Measurements from ENCODE around the gene EGFLAM.

EGFLAM gene

DNA sequence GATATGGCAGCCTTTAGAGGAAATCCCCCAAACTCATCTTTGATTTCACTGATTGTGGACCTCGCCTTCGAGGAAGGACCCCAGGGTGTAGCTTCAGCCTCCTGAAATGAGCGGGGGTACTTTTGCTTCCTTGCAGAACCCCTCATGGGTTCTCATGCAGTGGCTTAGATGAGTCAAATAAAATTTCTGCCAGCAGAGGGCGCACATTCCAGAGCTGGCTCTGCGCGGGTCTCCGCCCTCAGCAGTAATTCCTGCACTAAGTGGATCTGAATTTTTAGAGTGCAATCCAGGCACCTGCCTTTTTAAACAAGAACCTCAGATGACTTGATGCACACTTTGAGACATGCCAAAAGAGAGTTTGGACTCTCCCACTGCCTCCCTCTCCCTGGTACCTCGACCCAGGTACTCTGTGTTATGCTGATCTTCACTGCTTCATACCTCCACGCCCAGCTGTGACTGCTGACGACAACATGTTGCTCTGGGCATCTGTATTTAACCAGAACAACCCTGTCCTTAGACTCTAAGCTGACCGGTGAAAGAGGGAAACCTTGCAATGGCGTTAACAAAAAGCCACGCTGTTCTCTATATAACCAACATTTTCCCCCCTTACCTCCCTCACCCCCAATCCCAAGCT, 7.3 kb downstream of the EGFLAM start:
- in situ Hi-C loops (cut with MboI; ENCODE audit: low sequenced_read_pairs): no loop called here

DNA sequence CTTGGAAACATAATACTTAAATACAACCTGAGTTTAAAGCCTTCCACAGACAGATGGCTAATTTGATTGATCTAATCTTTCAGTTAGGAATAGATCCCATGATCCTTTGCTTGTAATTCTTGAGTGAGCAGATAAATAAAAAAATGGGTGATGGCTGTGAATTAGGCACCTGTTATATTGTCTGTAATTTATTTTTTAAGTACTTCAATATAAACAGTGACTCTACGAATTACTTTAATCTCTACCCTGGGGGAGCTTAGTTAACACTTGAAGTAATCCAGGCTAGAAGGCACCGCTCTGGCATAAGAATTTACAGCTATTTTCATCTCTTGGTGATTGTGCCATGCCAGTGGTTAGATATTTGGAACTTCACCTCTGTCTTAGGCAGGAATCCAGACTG, 9.0 kb downstream of the EGFLAM start:
- in situ Hi-C loops (cut with MboI; ENCODE audit: low sequenced_read_pairs): no loop called here

DNA sequence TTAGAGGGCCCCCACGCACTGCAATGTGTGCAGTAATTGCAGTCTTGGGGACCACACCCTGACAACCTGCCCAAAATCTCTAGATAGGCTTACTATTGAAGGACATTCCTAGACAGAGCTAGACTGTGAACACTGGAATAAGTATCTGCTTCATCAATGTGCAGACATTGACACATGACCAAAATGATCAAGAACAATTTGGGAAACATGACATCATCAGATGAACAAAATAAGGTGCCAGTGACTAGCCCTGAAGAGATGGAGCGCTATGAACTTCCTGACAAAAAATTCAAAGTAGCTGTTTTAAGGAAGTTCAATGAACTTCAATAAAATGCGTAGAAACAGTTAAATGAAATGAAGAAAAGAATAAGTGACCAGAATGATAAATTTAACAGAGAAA, 15.3 kb downstream of the EGFLAM start:
- in situ Hi-C loops (cut with MboI; ENCODE audit: low sequenced_read_pairs): no loop called here

DNA sequence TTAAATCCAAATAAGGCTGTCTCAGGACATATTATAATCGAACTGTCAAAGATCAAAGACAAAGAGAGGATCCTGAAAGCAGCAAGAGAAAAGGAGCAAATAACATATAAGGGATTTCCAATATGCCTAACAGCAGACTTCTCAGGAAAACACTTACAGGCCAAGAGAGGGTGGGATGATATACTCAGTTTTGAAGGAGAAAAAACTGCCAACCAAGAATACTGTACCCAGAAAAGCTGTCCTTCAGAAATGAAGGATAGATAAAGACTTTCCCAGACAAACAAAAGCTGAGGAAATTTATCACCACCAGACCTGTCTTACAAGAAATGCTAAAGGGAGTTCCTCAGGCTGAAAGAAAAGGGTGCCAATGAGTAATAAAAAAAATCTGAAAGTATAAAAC, 16.0 kb downstream of the EGFLAM start:
- in situ Hi-C loops (cut with MboI; ENCODE audit: low sequenced_read_pairs): no loop called here

- in situ Hi-C loops (cut with MboI; ENCODE audit: low sequenced_read_pairs): no loop called here
Measured at GRCh38 chr5:38284384-38284783, 26.0 kb downstream of the EGFLAM start.

DNA sequence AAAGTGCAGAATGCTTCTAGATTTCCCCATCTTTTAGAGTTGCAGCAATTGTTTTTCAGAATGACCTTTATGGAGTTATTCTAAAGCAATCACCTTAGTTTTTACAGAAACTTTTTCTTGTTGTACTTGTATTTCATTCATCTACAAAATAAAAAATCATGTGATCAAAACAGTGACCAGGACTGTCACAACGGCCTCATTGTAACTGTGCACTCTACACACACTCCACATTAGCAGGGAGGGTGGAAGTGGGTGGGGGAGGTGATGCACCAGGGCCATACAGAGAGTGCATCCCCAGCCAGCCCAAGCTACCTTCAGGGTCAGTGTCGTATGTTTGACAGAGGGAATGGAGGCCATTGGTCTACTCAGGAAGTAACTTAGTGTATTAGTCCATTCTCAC, 26.9 kb downstream of the EGFLAM start:
- in situ Hi-C loops (cut with MboI; ENCODE audit: low sequenced_read_pairs): no loop called here

- in situ Hi-C loops (cut with MboI; ENCODE audit: low sequenced_read_pairs): no loop called here
Measured at GRCh38 chr5:38286002-38286401, 27.6 kb downstream of the EGFLAM start.

GRCh38 chr5:38287124-38287523, 28.8 kb downstream of the EGFLAM start:
- in situ Hi-C loops (cut with MboI; ENCODE audit: low sequenced_read_pairs): no loop called here

- in situ Hi-C loops (cut with MboI; ENCODE audit: low sequenced_read_pairs): no loop called here
Measured at GRCh38 chr5:38289457-38289856, 31.1 kb downstream of the EGFLAM start.

DNA sequence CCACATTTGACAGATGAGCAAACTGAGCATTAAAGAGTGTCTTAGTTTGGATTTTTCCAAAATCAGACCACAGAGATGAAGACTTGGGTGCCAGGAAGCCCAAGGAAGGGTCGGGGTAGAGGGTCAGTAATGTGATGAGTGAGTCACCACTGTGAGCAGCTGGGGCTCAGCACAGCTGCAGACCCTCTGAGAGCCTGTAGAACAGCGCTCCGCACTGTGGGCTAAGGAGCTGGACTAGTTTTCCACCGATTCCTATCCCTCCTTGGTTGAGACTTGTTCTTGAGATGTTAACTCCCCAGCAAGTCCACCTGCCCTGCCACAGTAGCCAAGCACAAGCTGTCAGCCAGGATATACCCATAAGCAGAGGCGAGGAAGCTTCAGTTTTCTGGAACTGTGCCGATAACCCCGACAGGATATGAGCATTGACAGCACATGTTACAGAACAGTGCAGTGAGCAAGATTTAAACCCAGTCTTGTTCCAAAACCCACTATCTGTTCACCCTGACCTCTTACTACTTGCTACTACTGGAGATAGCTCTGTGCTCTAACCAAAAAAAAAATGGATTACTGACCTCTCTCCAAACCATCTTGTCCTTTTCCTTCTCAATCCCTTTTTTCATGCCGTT, 31.8 kb downstream of the EGFLAM start:
- in situ Hi-C loops (cut with MboI; ENCODE audit: low sequenced_read_pairs): no loop called here

GRCh38 chr5:38291355-38291754, 33.0 kb downstream of the EGFLAM start:
- in situ Hi-C loops (cut with MboI; ENCODE audit: low sequenced_read_pairs): no loop called here

GRCh38 chr5:38292228-38292627, 33.9 kb downstream of the EGFLAM start:
- in situ Hi-C loops (cut with MboI; ENCODE audit: low sequenced_read_pairs): no loop called here

DNA sequence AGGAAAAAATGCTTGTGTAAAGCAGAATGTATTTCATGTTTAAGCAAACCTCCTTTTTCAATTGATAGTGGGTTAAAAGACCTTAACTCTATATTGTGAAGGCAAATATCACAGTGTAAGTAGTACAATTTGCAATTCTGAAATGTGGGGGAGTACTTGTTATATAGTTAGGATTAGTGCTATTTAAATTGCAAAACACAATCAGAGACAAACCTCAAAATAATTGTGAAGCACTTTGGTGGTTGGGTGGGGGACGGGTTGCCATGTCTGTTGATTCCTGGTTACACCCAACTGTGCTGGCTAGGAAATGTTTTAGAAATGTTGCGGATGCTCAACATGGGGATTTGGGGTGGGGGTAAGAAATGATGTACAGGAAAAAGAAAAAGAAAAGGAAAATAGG, 37.4 kb downstream of the EGFLAM start:
- in situ Hi-C loops (cut with MboI; ENCODE audit: low sequenced_read_pairs): no loop called here

DNA sequence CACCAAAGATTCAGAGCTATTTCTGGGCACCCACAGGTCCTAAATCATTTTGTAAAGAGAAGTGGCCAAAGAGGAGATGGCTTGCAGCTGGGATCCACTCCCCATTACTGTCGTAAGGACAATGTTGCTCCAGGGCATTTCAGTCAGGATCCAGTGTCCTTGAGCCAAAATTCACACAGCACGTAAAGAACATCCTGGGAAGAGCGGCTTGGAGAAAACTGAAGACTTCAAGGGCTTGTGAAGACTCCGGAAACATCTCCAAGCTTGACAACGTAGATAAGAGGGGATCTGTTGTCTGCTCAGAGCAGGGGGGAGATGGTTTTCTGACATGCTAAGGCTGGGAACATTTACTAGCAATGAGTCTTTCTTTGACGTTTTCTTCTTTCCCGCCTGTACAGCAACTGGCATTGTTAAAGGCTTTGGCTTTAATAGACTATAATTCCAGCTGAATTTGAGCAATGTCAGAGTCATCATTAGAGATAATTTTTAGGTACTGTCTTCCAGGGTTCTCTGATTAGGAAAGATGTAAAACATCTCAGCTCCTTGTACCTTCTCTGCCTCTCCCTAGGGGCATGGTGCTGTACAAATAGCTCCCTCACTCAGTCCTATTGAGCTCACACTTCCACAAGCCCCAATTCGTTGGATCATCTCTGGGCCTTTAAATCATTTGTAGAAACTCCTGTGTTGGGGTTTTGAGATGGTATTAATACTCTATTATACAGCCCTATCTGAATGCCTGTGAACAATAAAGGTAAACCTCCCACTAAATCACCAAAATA, 39.7 kb downstream of the EGFLAM start:
- in situ Hi-C loops (cut with MboI; ENCODE audit: low sequenced_read_pairs): no loop called here

GRCh38 chr5:38299585-38299984, 41.2 kb downstream of the EGFLAM start:
- in situ Hi-C loops (cut with MboI; ENCODE audit: low sequenced_read_pairs): no loop called here

GRCh38 chr5:38305148-38305547, 46.8 kb downstream of the EGFLAM start:
- in situ Hi-C loops (cut with MboI; ENCODE audit: low sequenced_read_pairs): no loop called here

DNA sequence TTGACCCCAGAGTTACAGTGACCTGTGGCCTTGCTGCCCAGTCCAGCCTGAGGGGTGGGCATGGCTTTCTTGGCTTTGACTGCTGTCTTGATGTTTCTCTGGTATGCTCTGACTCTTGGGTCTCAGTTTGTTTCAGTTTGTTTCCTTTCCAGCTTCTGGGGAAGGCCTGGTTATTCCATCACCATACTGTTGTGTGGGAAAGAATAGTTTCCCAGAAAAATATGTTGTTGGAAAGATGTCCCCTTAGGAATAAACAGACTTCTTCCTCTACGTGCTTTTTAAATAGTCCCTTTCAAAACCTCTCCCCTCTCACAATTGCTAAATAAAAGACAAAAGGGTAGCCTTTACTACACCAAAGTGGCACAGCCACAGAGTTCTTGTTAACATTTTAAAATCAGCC, 49.5 kb downstream of the EGFLAM start:
- in situ Hi-C loops (cut with MboI; ENCODE audit: low sequenced_read_pairs): no loop called here

DNA sequence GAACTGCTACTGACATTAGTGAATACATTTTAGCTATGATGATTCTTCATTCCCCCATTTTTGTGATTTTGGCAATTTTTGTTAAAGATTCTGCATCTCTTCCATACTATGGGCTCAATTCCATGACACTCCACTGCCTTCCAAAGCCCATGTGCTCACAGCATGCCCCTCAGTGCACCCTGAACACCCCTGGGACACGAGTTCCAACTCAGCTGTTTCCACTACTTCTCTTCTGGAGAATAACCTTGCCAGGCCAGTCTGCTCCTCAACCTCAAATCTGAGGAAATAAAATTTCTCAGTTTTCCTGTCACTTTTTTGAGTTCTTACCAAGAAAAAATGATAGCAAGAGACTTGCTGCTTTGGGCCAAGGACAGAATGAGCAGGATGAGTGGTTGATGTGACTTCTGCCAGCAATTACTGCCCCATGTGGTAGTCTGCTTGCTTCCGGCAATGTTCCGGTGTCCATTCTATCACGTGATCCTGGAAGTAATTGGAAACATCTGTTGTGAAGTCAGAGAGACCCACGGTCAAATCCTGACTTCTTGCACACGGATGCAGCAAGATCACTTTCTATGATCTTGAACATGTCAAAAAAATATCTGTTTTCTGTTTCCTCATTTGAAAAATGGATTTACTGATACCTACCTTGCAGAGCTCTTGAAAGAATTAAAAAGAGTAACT, 58.3 kb downstream of the EGFLAM start:
- in situ Hi-C loops (cut with MboI; ENCODE audit: low sequenced_read_pairs): no loop called here

- in situ Hi-C loops (cut with MboI; ENCODE audit: low sequenced_read_pairs): no loop called here
Measured at GRCh38 chr5:38317868-38318267, 59.5 kb downstream of the EGFLAM start.

- in situ Hi-C loops (cut with MboI; ENCODE audit: low sequenced_read_pairs): no loop called here
Measured at GRCh38 chr5:38319491-38319890, 61.1 kb downstream of the EGFLAM start.

GRCh38 chr5:38321978-38322377, 63.6 kb downstream of the EGFLAM start:
- in situ Hi-C loops (cut with MboI; ENCODE audit: low sequenced_read_pairs): no loop called here
